Measurements from ENCODE around the gene UNC79.

UNC79 gene

GRCh38 chr14:93748208-93749075 lies 317.7 kb downstream of the UNC79 start:
- Histone ChIP-seq H3K27me3 (ENCODE audit: insufficient read depth, poor library complexity, severe bottlenecking) (no peaks in the 10 kb centered on the region), H3K27ac (replicated peaks) (no peak overlapping the region), H3K4me3 (replicated peaks; ENCODE audit: insufficient read depth, low read length) (no peak overlapping the region)
- no peak for TF ChIP-seq CTCF (IDR thresholded peaks at IDR 0.05; ENCODE audit: insufficient read depth, low read length)
- TF ChIP-seq POLR2AphosphoS5 (IDR thresholded peaks at IDR 0.05; ENCODE audit: low read depth): no peak
- no peak for TF ChIP-seq SPI1 (IDR thresholded peaks at IDR 0.05; ENCODE audit: borderline replicate concordance, low read depth)
- TF ChIP-seq GABPA (IDR thresholded peaks at IDR 0.05; ENCODE audit: low read depth): no peak
- no peak for TF ChIP-seq REST (IDR thresholded peaks at IDR 0.05; ENCODE audit: insufficient replicate concordance, low read depth)
- no peak for DNase-seq (ENCODE audit: low read depth in 1 of 2, low spot score in 1 of 2)

GRCh38 chr14:93749076-93749420 lies 318.3 kb downstream of the UNC79 start:
- no peak for TF ChIP-seq POLR2AphosphoS5 (IDR thresholded peaks at IDR 0.05; ENCODE audit: low read depth)
- no peak for TF ChIP-seq SPI1 (IDR thresholded peaks at IDR 0.05; ENCODE audit: borderline replicate concordance, low read depth)
- no peak for TF ChIP-seq REST (IDR thresholded peaks at IDR 0.05; ENCODE audit: insufficient replicate concordance, low read depth)
- TF ChIP-seq CTCF (IDR thresholded peaks at IDR 0.05; ENCODE audit: insufficient read depth, low read length): no peak
- TF ChIP-seq GABPA (IDR thresholded peaks at IDR 0.05; ENCODE audit: low read depth): no peak
- H3K4me3 ChIP-seq (replicated peaks; ENCODE audit: insufficient read depth, low read length): no peak overlapping the region
- no peak overlapping the region for H3K27ac ChIP-seq (replicated peaks)
- no peak for DNase-seq (ENCODE audit: low read depth in 1 of 2, low spot score in 1 of 2)
- no peaks in the 10 kb centered on the region for H3K27me3 ChIP-seq (ENCODE audit: insufficient read depth, poor library complexity, severe bottlenecking)

- DNase-seq (ENCODE audit: low read depth in 1 of 2, low spot score in 1 of 2): no peak
- no peak for TF ChIP-seq CTCF (IDR thresholded peaks at IDR 0.05; ENCODE audit: insufficient read depth, low read length)
- TF ChIP-seq POLR2AphosphoS5 (IDR thresholded peaks at IDR 0.05; ENCODE audit: low read depth): no peak
- no peak for TF ChIP-seq GABPA (IDR thresholded peaks at IDR 0.05; ENCODE audit: low read depth)
- TF ChIP-seq SPI1 (IDR thresholded peaks at IDR 0.05; ENCODE audit: borderline replicate concordance, low read depth): no peak
- no peak for TF ChIP-seq REST (IDR thresholded peaks at IDR 0.05; ENCODE audit: insufficient replicate concordance, low read depth)
- no peak overlapping the region for H3K27ac ChIP-seq (replicated peaks)
- H3K27me3 ChIP-seq (ENCODE audit: insufficient read depth, poor library complexity, severe bottlenecking): no peaks in the 10 kb centered on the region
- no peak overlapping the region for H3K4me3 ChIP-seq (replicated peaks; ENCODE audit: insufficient read depth, low read length)
Observed at GRCh38 chr14:93751946-93752655, 321.4 kb downstream of the UNC79 start.
